Loucy (cell line): Measurements from ENCODE around the gene WDR46.

Experiments
- H2AFZ ChIP-seq: fragments of 200-600 bp; sonication (generic); 2 replicates; pipeline ENCODE4 v1.6.0; 2016; ENCODE audit warnings: antibody characterized with exemption, mild to moderate bottlenecking, low read length, moderate library complexity
- H3F3A ChIP-seq: fragments of 200-600 bp; 2 replicates; pipeline ENCODE4 v1.6.0; 2016; ENCODE audit warnings: antibody characterized with exemption, low read depth, mild to moderate bottlenecking
- H3K27me3 ChIP-seq: fragments of 200-600 bp; sonication (generic); 2 replicates; pipeline ENCODE4 v1.6.1; 2014; ENCODE audit warnings: low read length, mild to moderate bottlenecking; ENCODE audit not compliant: insufficient read depth, poor library complexity, severe bottlenecking
- H3K36me3 ChIP-seq: fragments of 200-600 bp; sonication (generic); 2 replicates; pipeline ENCODE4 v1.6.1; 2016; ENCODE audit warnings: low read length; ENCODE audit not compliant: insufficient read depth
- H3K4me1 ChIP-seq: fragments of 200-600 bp; sonication (generic); 2 replicates; pipeline ENCODE4 v1.5.1; 2014; ENCODE audit warnings: low read length, mild to moderate bottlenecking; ENCODE audit not compliant: insufficient read depth, poor library complexity, severe bottlenecking
- H3K4me2 ChIP-seq: fragments of 200-600 bp; sonication (generic); 2 replicates; pipeline ENCODE4 v1.6.0; 2014; ENCODE audit warnings: antibody characterized with exemption, low read length, low read depth, mild to moderate bottlenecking; ENCODE audit not compliant: poor library complexity, severe bottlenecking
- H3K4me3 ChIP-seq: fragments of 200-600 bp; sonication (generic); 2 replicates; pipeline ENCODE4 v1.5.1; 2014; ENCODE audit warnings: low read length, mild to moderate bottlenecking, mixed read lengths; ENCODE audit not compliant: poor library complexity, severe bottlenecking
- H3K79me2 ChIP-seq: fragments of 200-600 bp; sonication (generic); 2 replicates; pipeline ENCODE4 v1.6.1; 2014; ENCODE audit warnings: low read length; ENCODE audit not compliant: insufficient read depth
- H3K9ac ChIP-seq: fragments of 200-600 bp; sonication (generic); 2 replicates; pipeline ENCODE4 v1.6.0; 2014; ENCODE audit warnings: mild to moderate bottlenecking, low read depth, low read length, moderate library complexity; ENCODE audit not compliant: poor library complexity, severe bottlenecking
- H3K9me2 ChIP-seq: fragments of 200-600 bp; sonication (generic); replicated peaks from 2 replicates; pipeline ENCODE4 v1.6.1; 2016; ENCODE audit warnings: low read depth, low read length, mixed read lengths
- H3K9me3 ChIP-seq: fragments of 200-600 bp; sonication (generic); 2 replicates; pipeline ENCODE4 v1.6.1; 2014; ENCODE audit warnings: mild to moderate bottlenecking, antibody characterized with exemption, low read length, low read depth; ENCODE audit not compliant: insufficient read depth
- H4K20me1 ChIP-seq: fragments of 200-600 bp; sonication (generic); 2 replicates; pipeline ENCODE4 v1.6.0; 2014; ENCODE audit warnings: antibody characterized with exemption, low read length, mild to moderate bottlenecking; ENCODE audit not compliant: insufficient read depth, poor library complexity, severe bottlenecking
- EZH2phosphoT487 ChIP-seq: fragments of 200-600 bp; IDR thresholded peaks from 2 replicates; pipeline ENCODE4 v1.6.1; 2018; ENCODE audit warnings: antibody characterized with exemption, mild to moderate bottlenecking, moderate library complexity, borderline replicate concordance
- TF ChIP-seq, protein P1 (sequence below): fragments of 200-600 bp; sonication (generic); conservative IDR thresholded peaks from 2 replicates; pipeline ENCODE4 v1.5.1; 2014; ENCODE audit warnings: mild to moderate bottlenecking, antibody characterized with exemption, low read length

Gene WDR46

DNA sequence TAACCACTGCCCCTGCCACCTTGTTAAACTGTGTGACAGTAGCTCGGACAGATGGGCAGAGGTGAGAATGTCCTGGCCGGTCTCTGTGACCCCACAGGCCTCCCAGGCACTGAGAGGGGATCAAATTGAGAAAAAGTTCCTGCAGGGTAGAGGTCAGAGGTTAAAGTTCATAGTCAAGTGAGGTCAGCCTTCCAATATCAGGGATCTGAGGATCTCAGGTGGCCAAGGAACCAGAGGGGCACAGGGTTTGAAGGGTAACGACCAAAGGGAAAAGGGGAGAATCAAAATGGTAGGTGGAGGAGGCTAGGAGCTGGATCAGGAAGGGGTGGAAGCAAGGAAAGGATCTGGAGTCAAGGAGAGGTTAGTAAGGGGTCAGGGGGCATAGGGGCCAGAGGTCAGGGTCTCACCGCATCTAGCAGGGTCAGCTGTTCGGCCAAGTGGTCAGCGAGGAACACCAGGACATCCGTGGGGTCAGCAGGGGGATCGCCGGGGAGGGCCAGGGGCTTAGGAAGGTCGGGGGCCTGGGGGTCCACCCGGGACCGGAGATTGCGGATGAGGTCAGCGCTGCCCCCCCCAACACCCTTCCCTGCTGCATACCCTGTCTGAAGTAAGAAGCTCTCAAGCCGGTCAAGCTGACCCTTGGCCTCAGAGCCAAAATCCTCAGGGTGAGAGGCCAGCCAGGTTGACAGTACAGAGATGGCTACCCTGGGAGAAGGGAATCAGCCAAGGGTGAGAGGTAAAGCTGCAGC lies 6.8 kb upstream of the WDR46 start:
- Histone ChIP-seq H3K4me1 (peaks cover 10% of the 10 kb centered on the region), H3K4me2 (no peak overlapping the region), H3F3A (peaks cover 10% of the 10 kb centered on the region), H4K20me1 (peaks cover 3% of the 10 kb centered on the region), H3K27me3 (no peaks in the 10 kb centered on the region), H3K9me2 (no peaks in the 10 kb centered on the region), H3K4me3 (no peak overlapping the region), H3K36me3 (peaks cover 11% of the 10 kb centered on the region; the same call in 1 of the 2 replicates), H3K9ac (no peak overlapping the region), H3K9me3 (no peaks in the 10 kb centered on the region), H2AFZ (no peak overlapping the region), H3K79me2 (peaks cover 35% of the 10 kb centered on the region)
- no peak for TF ChIP-seq EZH2phosphoT487
- TF ChIP-seq, protein P1, sequence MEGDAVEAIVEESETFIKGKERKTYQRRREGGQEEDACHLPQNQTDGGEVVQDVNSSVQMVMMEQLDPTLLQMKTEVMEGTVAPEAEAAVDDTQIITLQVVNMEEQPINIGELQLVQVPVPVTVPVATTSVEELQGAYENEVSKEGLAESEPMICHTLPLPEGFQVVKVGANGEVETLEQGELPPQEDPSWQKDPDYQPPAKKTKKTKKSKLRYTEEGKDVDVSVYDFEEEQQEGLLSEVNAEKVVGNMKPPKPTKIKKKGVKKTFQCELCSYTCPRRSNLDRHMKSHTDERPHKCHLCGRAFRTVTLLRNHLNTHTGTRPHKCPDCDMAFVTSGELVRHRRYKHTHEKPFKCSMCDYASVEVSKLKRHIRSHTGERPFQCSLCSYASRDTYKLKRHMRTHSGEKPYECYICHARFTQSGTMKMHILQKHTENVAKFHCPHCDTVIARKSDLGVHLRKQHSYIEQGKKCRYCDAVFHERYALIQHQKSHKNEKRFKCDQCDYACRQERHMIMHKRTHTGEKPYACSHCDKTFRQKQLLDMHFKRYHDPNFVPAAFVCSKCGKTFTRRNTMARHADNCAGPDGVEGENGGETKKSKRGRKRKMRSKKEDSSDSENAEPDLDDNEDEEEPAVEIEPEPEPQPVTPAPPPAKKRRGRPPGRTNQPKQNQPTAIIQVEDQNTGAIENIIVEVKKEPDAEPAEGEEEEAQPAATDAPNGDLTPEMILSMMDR: no peak

DNA sequence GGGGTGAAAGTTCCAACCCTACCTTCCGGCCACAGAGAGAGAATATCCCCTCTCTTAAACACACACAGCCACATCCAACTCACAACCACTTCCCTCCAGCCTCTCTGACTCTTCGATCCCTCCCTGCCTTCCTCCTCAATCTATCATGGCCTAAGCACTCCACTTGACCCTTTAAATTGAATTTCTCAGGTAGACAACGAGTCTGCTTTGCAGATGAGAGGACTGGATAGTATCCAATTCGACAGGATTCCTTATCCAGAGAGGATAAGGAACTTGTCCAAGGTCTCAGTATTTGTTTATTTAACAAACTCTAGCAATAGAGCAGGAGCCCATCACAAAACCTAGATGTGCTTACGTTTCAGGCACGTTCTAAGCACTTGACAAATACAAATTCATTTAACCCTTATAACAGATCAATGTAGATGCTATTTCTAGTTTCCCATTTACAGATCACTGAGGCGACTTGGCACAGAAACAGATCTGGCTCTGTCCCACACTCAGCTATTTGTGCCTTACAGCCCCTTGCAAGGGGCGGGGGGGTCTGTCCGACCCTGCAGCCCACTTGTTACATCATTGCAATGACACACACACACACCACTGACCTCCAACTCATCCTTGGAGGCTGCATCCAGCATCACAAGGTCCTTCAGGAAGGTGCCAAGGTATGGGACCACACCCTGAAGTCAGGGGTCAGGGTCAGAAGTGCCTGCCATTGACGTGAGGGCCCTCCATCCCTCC lies 5.2 kb upstream of the WDR46 start:
- peaks cover 11% of the 10 kb centered on the region; the same call in 1 of the 2 replicates for H3K36me3 ChIP-seq
- no peaks in the 10 kb centered on the region for H3K27me3 ChIP-seq
- peaks cover 39% of the 10 kb centered on the region for H3K79me2 ChIP-seq
- no peaks in the 10 kb centered on the region for H3K9me3 ChIP-seq
- H3K9me2 ChIP-seq: no peaks in the 10 kb centered on the region
- no peak overlapping the region for H3K4me3 ChIP-seq
- TF ChIP-seq EZH2phosphoT487: no peak
- TF ChIP-seq, protein P1: no peak
- H3K4me1 ChIP-seq: peaks cover 12% of the 10 kb centered on the region
- H3F3A ChIP-seq: peaks cover 2% of the 10 kb centered on the region; the same call in 1 of the 2 replicates
- H3K9ac ChIP-seq: no peak overlapping the region
- H2AFZ ChIP-seq: no peak overlapping the region
- H4K20me1 ChIP-seq: no peaks in the 10 kb centered on the region
- no peak overlapping the region for H3K4me2 ChIP-seq

DNA sequence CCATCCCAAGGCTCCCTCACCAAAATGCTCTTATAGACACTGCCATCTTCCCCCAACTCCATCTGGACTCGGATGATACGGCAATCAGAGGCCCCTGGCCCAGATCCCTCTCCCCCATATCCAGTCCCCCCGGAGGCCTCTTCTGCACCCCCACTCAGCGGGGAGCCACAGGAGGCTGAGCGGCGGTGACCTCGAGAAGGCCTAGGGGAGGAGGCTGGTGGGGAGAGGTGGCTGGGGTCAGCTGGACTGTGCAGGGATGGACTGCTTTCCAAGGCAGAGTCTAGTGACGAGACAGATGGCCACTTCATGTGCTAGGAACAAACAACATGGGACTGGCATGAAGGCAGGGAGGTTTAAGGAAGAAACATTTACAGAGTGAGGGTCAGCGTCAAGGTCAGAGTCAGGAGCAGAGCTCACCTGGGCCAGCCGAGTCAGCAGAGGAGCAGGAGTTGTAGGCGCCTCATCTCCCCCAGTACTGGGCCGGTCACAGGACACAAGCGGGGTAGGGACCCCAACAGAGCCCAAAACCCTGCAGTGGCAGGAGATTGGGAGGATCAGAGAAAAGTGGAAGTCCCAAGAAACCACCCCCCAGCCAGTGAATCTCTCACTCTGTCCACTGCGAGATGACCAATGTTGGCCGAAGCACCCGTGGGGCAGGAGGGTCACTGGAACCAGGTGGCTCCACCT lies 4.1 kb upstream of the WDR46 start:
- Histone ChIP-seq H3K9me3 (no peaks in the 10 kb centered on the region), H3K79me2 (peaks cover 43% of the 10 kb centered on the region), H2AFZ (no peak overlapping the region), H3F3A (no peaks in the 10 kb centered on the region), H3K4me2 (no peak overlapping the region), H3K4me1 (peaks cover 17% of the 10 kb centered on the region), H3K9me2 (no peaks in the 10 kb centered on the region), H3K27me3 (no peaks in the 10 kb centered on the region), H3K4me3 (no peak overlapping the region), H3K9ac (no peak overlapping the region), H3K36me3 (peaks cover 11% of the 10 kb centered on the region; the same call in 1 of the 2 replicates), H4K20me1 (no peaks in the 10 kb centered on the region)
- TF ChIP-seq, protein P1: no peak
- no peak for TF ChIP-seq EZH2phosphoT487
